H9 (cell line): ENCODE data around the gene KRTAP1-3. TPM values are rescaled to one million over a fixed set of nuclear protein-coding genes. Genes with fewer than 3 reads are reported as not detected.
"Not testable (repeated sequence)": the region's sequence is repeated elsewhere in the genome, so short reads cannot be mapped to it uniquely, and the experiment has no call there.

Source experiments
- DNase-seq: peaks from one replicate; pipeline ENCODE4 v3.0.0-alpha.2; 2017
- H2AFZ ChIP-seq: one replicate; pipeline ENCODE4 v1.6.1; 2013; ENCODE audit warnings: mild to moderate bottlenecking, low read length, control low read depth, moderate library complexity
- H2AK5ac ChIP-seq: 2 replicates; pipeline ENCODE4 v1.6.1; 2013; ENCODE audit warnings: low read length, control low read depth, mixed read lengths; ENCODE audit not compliant: insufficient read length
- H2BK120ac ChIP-seq: one replicate; pipeline ENCODE4 v1.6.1; 2013; ENCODE audit warnings: low read depth, mild to moderate bottlenecking, low read length, control low read depth, inconsistent platforms; ENCODE audit not compliant: poor library complexity, severe bottlenecking
- H2BK12ac ChIP-seq: 2 replicates; pipeline ENCODE4 v1.6.1; 2013; ENCODE audit warnings: low read length, control low read depth, mixed read lengths, low read depth; ENCODE audit not compliant: insufficient read length
- H2BK15ac ChIP-seq: 2 replicates; pipeline ENCODE4 v1.6.1; 2013; ENCODE audit warnings: low read depth, low read length, control low read depth
- H2BK20ac ChIP-seq: one replicate; pipeline ENCODE4 v1.6.1; 2013; ENCODE audit warnings: low read depth, mild to moderate bottlenecking, low read length, control low read depth, inconsistent platforms; ENCODE audit not compliant: poor library complexity, severe bottlenecking
- H2BK5ac ChIP-seq: 2 replicates; pipeline ENCODE4 v1.6.1; 2013; ENCODE audit warnings: low read length, control low read depth, mixed read lengths; ENCODE audit not compliant: insufficient read length
- H3K14ac ChIP-seq: 2 replicates; pipeline ENCODE4 v1.6.1; 2013; ENCODE audit warnings: low read length, control low read depth; ENCODE audit not compliant: insufficient read depth
- H3K18ac ChIP-seq: 2 replicates; pipeline ENCODE4 v1.6.1; 2013; ENCODE audit warnings: low read depth, mild to moderate bottlenecking, mixed read lengths, low read length, control low read depth; ENCODE audit not compliant: insufficient read length
- H3K23ac ChIP-seq: 2 replicates; pipeline ENCODE4 v1.6.1; 2013; ENCODE audit warnings: low read length, control low read depth, mixed read lengths, low read depth; ENCODE audit not compliant: insufficient read length
- H3K23me2 ChIP-seq: 2 replicates; pipeline ENCODE4 v1.6.1; 2013; ENCODE audit warnings: low read depth, mild to moderate bottlenecking, mixed read lengths, low read length, control low read depth; ENCODE audit not compliant: insufficient read length, poor library complexity, severe bottlenecking
- H3K27ac ChIP-seq: 2 replicates; pipeline ENCODE4 v1.5.1; 2013; ENCODE audit warnings: low read length, control low read depth, mixed read lengths, low read depth; ENCODE audit not compliant: insufficient read length
- H3K27me3 ChIP-seq: 2 replicates; pipeline ENCODE4 v1.6.1; 2013; ENCODE audit warnings: low read length, control low read depth, inconsistent platforms; ENCODE audit not compliant: insufficient read depth
- H3K4ac ChIP-seq: 2 replicates; pipeline ENCODE4 v1.6.1; 2013; ENCODE audit warnings: low read depth, mild to moderate bottlenecking, control low read depth, inconsistent platforms, low read length, moderate library complexity
- H3K4me1 ChIP-seq: 2 replicates; pipeline ENCODE4 v1.6.1; 2013; ENCODE audit warnings: low read length, control low read depth, inconsistent platforms; ENCODE audit not compliant: insufficient read depth
- H3K4me2 ChIP-seq: 2 replicates; pipeline ENCODE4 v1.6.1; 2013; ENCODE audit warnings: low read length, control low read depth, mixed read lengths; ENCODE audit not compliant: insufficient read length, insufficient read depth
- H3K56ac ChIP-seq: 2 replicates; pipeline ENCODE4 v1.6.1; 2013; ENCODE audit warnings: low read depth, mild to moderate bottlenecking, mixed read lengths, low read length, control low read depth; ENCODE audit not compliant: insufficient read length
- H3K79me1 ChIP-seq: 2 replicates; pipeline ENCODE4 v1.6.1; 2013; ENCODE audit warnings: low read depth, mild to moderate bottlenecking, moderate library complexity, low read length, control low read depth, inconsistent platforms; ENCODE audit not compliant: insufficient read depth, poor library complexity, severe bottlenecking
- H3K79me2 ChIP-seq: 2 replicates; pipeline ENCODE4 v1.6.1; 2013; ENCODE audit warnings: low read length, control low read depth, inconsistent platforms; ENCODE audit not compliant: insufficient read depth
- H3K9ac ChIP-seq: 2 replicates; pipeline ENCODE4 v1.6.1; 2013; ENCODE audit warnings: low read length, control low read depth, mixed read lengths; ENCODE audit not compliant: insufficient read length; ENCODE audit errors: extremely low read depth
- H3K9me3 ChIP-seq: one replicate; pipeline ENCODE4 v1.6.1; 2013; ENCODE audit warnings: low read depth, low read length, inconsistent platforms; ENCODE audit not compliant: control insufficient read depth
- H3T11ph ChIP-seq: one replicate; pipeline ENCODE4 v1.6.1; 2013; ENCODE audit warnings: mild to moderate bottlenecking, low read length, control low read depth, inconsistent platforms
- H4K20me1 ChIP-seq: one replicate; pipeline ENCODE4 v1.6.1; 2013; ENCODE audit not compliant: control insufficient read depth, insufficient read length, insufficient read depth
- H4K5ac ChIP-seq: 2 replicates; pipeline ENCODE4 v1.6.1; 2013; ENCODE audit warnings: low read depth, mild to moderate bottlenecking, mixed read lengths, low read length, control low read depth; ENCODE audit not compliant: insufficient read length
- H4K8ac ChIP-seq: replicated peaks from 2 replicates; pipeline ENCODE4 v1.6.1; 2013; ENCODE audit warnings: low read length, control low read depth, mixed read lengths, low read depth; ENCODE audit not compliant: insufficient read length
- H4K91ac ChIP-seq: 2 replicates; pipeline ENCODE4 v1.6.1; 2013; ENCODE audit warnings: low read depth, mild to moderate bottlenecking, moderate library complexity, mixed read lengths, low read length, control low read depth; ENCODE audit not compliant: insufficient read length
- H3K27ac Mint-ChIP-seq, 3 experiments: 2 replicates in 2 of 3; 3 replicates in 1 of 3; pipeline ENCODE4 v1.8.0; 2020 to 2021; ENCODE audit warnings: mixed read lengths in 3 of 3, mild to moderate bottlenecking in 1 of 3, moderate library complexity in 1 of 3
- H3K27me3 Mint-ChIP-seq: 2 replicates; pipeline ENCODE4 v1.8.0; 2021; ENCODE audit warnings: low read depth, mild to moderate bottlenecking, moderate library complexity, mixed read lengths
- H3K36me3 Mint-ChIP-seq, 3 experiments: 2 replicates in 2 of 3; 3 replicates in 1 of 3; pipeline ENCODE4 v1.8.0; 2020 to 2021; ENCODE audit warnings: low read depth in 3 of 3, mixed read lengths in 3 of 3; ENCODE audit not compliant: insufficient read depth in 1 of 3
- H3K4me1 Mint-ChIP-seq, 2 experiments: 2 replicates each; pipeline ENCODE4 v1.8.0; 2020; ENCODE audit warnings: mixed read lengths in 2 of 2
- H3K4me3 Mint-ChIP-seq, 2 experiments: 2 replicates in 1 of 2; 3 replicates in 1 of 2; pipeline ENCODE4 v1.8.0; 2020 to 2021; ENCODE audit warnings: mild to moderate bottlenecking in 2 of 2, mixed read lengths in 2 of 2, moderate library complexity in 1 of 2
- H3K9me3 Mint-ChIP-seq, 2 experiments: 2 replicates in 1 of 2; 3 replicates in 1 of 2; pipeline ENCODE4 v1.8.0; 2020; ENCODE audit warnings: mild to moderate bottlenecking in 2 of 2, mixed read lengths in 2 of 2, moderate library complexity in 1 of 2
- CTCF ChIP-seq: fragments of 200-600 bp; sonication (generic); conservative IDR thresholded peaks from 3 replicates; pipeline ENCODE4 v1.8.0; 2021; ENCODE audit warnings: antibody characterized with exemption, mild to moderate bottlenecking
- WGBS: extraction: QIAGEN DNeasy Blood & Tissue Kit; methylation state at CpG from one replicate; pipeline ENCODE4 v1.1.7; 2013; ENCODE audit warnings: missing lambda C conversion rate, low lambda C conversion rate, mixed read lengths; ENCODE audit not compliant: insufficient read length; ENCODE audit errors: extremely low coverage; 5-methylcytosine and 5-hydroxymethylcytosine counted together
- total RNA-seq: library from RNA; stranded (reverse); gene quantifications from 2 replicates; pipeline ENCODE4 v1.2.1, GENCODE V29; 2021

The KRTAP1-3 gene
- total RNA-seq, 1 experiment from 2014 or later = not detected

- no peaks in the 10 kb centered on the region for H3K27me3 ChIP-seq
- H4K5ac ChIP-seq = no peak within 1 kb of the TSS
- no peak within 1 kb of the TSS for H2BK15ac ChIP-seq
- H3K9ac ChIP-seq = no peak within 1 kb of the TSS
- H2BK20ac ChIP-seq = peak within 1 kb of the TSS; percentile 26
- no peaks in the 10 kb centered on the region; a peak in 1 of 7 replicates for H3K36me3 Mint-ChIP-seq
- no peak within 1 kb of the TSS for H3K14ac ChIP-seq
- no peak within 1 kb of the TSS for H4K91ac ChIP-seq
- no peaks in the 10 kb centered on the region; a peak in 1 of 5 replicates for H3K9me3 Mint-ChIP-seq
- no peaks in the 10 kb centered on the region for H3K79me1 ChIP-seq
- H3K9me3 ChIP-seq = no peaks in the 10 kb centered on the region
- H4K20me1 ChIP-seq = no peaks in the 10 kb centered on the region
- no peak within 1 kb of the TSS for H3K4me2 ChIP-seq
- no peaks in the 10 kb centered on the region for H3K4me1 ChIP-seq
- no peak for TF ChIP-seq CTCF
- no peaks in the 10 kb centered on the region for H3K27me3 Mint-ChIP-seq
- DNase-seq = no peak
- H2BK12ac ChIP-seq = no peak within 1 kb of the TSS
- peaks cover 4 to 7% of the 10 kb centered on the region in 2 experiments for H3K4me1 Mint-ChIP-seq
- H3T11ph ChIP-seq = no peak within 1 kb of the TSS
- no peaks in the 10 kb centered on the region for H3K23me2 ChIP-seq
- H3K18ac ChIP-seq = no peak within 1 kb of the TSS
- H3K4me3 Mint-ChIP-seq = no peak within 1 kb of the TSS
- no peaks in the 10 kb centered on the region for H3K79me2 ChIP-seq
- H3K56ac ChIP-seq = no peak within 1 kb of the TSS
- no peak within 1 kb of the TSS for H2BK120ac ChIP-seq
- no peak within 1 kb of the TSS for H2BK5ac ChIP-seq
- no peak within 1 kb of the TSS for H2AFZ ChIP-seq
- peak within 1 kb of the TSS in 1 of 3 experiments; percentile 71; a peak in 3 of 7 replicates for H3K27ac Mint-ChIP-seq
- no peak within 1 kb of the TSS for H3K4ac ChIP-seq
- no CpG with 5 or more reads among the region's 6 CpGs for WGBS
- no peak within 1 kb of the TSS for H3K23ac ChIP-seq
- H4K8ac ChIP-seq = no peak within 1 kb of the TSS
- H2AK5ac ChIP-seq = no peak within 1 kb of the TSS
- no peak within 1 kb of the TSS for H3K27ac ChIP-seq
Observed at GRCh38 chr17:41060052-41060604, 25.5 kb upstream of the KRTAP1-3 start, which contains the start of gene KRTAP2-3. Gene KRTAP2-3, minus strand, starts transcription at chr17:41060114. Its CDS starts 64 bp downstream, at chr17:41060050.

DNA sequence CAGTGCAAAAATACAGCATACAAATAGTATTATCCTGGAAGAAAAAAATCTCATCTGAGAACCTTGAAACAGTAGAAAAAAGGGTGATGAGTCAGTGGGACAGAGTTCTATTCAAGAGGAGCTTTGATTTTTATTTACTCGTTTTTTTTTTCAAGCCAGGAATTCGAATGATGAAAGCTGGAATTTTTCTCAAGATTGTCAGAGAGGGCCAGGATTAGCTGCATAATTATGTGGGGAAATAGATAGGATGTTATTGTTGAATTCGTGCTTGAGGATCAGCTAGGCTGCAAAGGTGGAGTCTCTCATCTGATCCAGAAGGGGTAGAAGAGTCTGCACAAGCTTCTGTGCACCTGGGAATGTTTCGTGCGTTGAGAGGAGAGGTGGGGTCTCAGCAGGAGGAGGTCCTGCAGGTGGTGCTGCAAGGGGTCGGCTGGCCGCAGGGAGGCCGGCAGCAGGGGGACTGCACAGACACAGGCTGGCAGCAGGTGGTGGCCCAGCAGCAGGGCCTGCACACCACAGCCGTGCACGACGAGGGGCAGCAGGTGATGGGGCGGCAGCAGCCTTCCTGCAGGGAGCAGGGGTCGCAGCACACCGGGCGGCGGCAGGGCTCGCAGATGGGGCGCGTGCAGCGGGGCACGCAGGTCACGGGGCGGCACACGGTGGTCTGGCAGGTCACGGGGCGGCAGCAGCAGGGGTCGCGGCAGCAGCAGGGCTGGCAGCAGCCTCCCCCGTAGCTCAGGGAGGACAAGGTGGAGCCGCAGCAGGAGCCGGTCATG, 24.8 kb upstream of the KRTAP1-3 start:
- H2BK12ac ChIP-seq, H3K9ac ChIP-seq, H3K27ac ChIP-seq, H3K4me1 Mint-ChIP-seq, H3K18ac ChIP-seq, H3K23ac ChIP-seq, H3K79me1 ChIP-seq, H3K79me2 ChIP-seq, H3K4me3 Mint-ChIP-seq, H2BK120ac ChIP-seq, H3K14ac ChIP-seq, H3K4ac ChIP-seq, H3K27me3 ChIP-seq, H3K9me3 Mint-ChIP-seq, H3K9me3 ChIP-seq, H4K5ac ChIP-seq, H3K23me2 ChIP-seq, H3K56ac ChIP-seq, H3K27me3 Mint-ChIP-seq, H3K4me1 ChIP-seq, H3K36me3 Mint-ChIP-seq, H3T11ph ChIP-seq, H3K4me2 ChIP-seq, H2BK15ac ChIP-seq, H2AK5ac ChIP-seq, H3K27ac Mint-ChIP-seq, H2BK5ac ChIP-seq, H4K8ac ChIP-seq, H4K91ac ChIP-seq, H4K20me1 ChIP-seq, H2AFZ ChIP-seq: not testable (repeated sequence)
- no CpG with 5 or more reads among the region's 31 CpGs for WGBS
- DNase-seq = peak; percentile 48
- H2BK20ac ChIP-seq = peak overlapping the region; percentile 26
